Heart left ventricle (tissue), 16 donors: ENCODE measurements around the gene MSRB3. TPM values are rescaled to one million over a fixed set of nuclear protein-coding genes. Genes with fewer than 3 reads are reported as not detected.

Source experiments
- ATAC-seq, 4 donors: fragments of 200-7000 bp; cut with Tn5 transposase; one replicate each; pipeline ENCODE4 v1.9.1; 2020 to 2022; ENCODE audit warnings: moderate library complexity in 4 of 4, mild to moderate bottlenecking in 3 of 4, moderate number of reproducible peaks in 1 of 4
- DNase-seq, 5 donors: peaks; one replicate each; pipeline ENCODE4 v3.0.0-alpha.2; 2020
- H3K27ac ChIP-seq, 12 donors: fragments of 200-600 bp; sonication (generic) in 4 of 12; one replicate each; pipeline versions ENCODE4 v1.5.0 to v1.8.0; 2016 to 2022; ENCODE audit warnings: mild to moderate bottlenecking in 2 of 12
- H3K27me3 ChIP-seq, 9 donors: fragments of 200-600 bp; sonication (generic) in 2 of 9; one replicate each; pipeline versions ENCODE4 v1.5.1 to v1.8.0; 2016 to 2022; ENCODE audit warnings: mild to moderate bottlenecking in 3 of 9
- H3K36me3 ChIP-seq, 9 donors: fragments of 200-600 bp; sonication (generic) in 2 of 9; one replicate each; pipeline versions ENCODE4 v1.5.0 to v1.8.0; 2018 to 2022; ENCODE audit warnings: mild to moderate bottlenecking in 2 of 9
- H3K4me1 ChIP-seq, 12 donors: fragments of 200-600 bp; sonication (generic) in 4 of 12; one replicate each; pipeline versions ENCODE4 v1.5.0 to v1.8.0; 2016 to 2022; ENCODE audit warnings: mild to moderate bottlenecking in 3 of 12
- H3K4me3 ChIP-seq, 12 donors: fragments of 200-600 bp; sonication (generic) in 4 of 12; one replicate each; pipeline versions ENCODE4 v1.5.0 to v1.8.0; 2017 to 2022; ENCODE audit warnings: mild to moderate bottlenecking in 9 of 12, moderate library complexity in 4 of 12
- H3K9me3 ChIP-seq, 12 donors: fragments of 200-600 bp; sonication (generic) in 4 of 12; one replicate each; pipeline versions ENCODE4 v1.5.0 to v1.8.0; 2016 to 2022; ENCODE audit warnings: mild to moderate bottlenecking in 1 of 12
- POLR2A ChIP-seq, 2 donors: fragments of 450-650 bp; IDR thresholded peaks; one replicate each; pipeline ENCODE4 v1.6.1; 2017; ENCODE audit warnings: antibody characterized with exemption in 2 of 2, mild to moderate bottlenecking in 2 of 2, moderate library complexity in 2 of 2
- WGBS, 4 donors: extraction: QIAGEN DNeasy Blood & Tissue Kit in 2 of 4; methylation state at CpG; one replicate each; pipeline versions ENCODE4 v1.1.5 to v1.1.7; 2013 to 2018; 5-methylcytosine and 5-hydroxymethylcytosine counted together
- intact Hi-C, 10 donors: fragments of 100-400 bp; cut with DNase I; formaldehyde crosslinking; loops; one replicate each; pipeline versions ENCODE4 v1.11.1 to v1.14.2; 2022
- polyA plus RNA-seq, 2 donors: library from polyadenylated mRNA; stranded (reverse); fragments of 200-250 nt; gene quantifications; one replicate each; pipeline ENCODE4 v1.2.3, GENCODE V29; 2013
- total RNA-seq, 9 donors: library from RNA; depleted of rRNA in 2 of 9; stranded (reverse); fragments of >200 nt in 2 of 9; fragmentation: NEBNext Ultra II Directional in 3 of 9; extraction: Animal tissue kit (Norgen Biotek cat#: 25700) in 3 of 9; gene quantifications; one replicate each; pipeline versions ENCODE4 v1.1.0 to v1.2.4, GENCODE V29; 2016 to 2023
- TF ChIP-seq, protein P1 (sequence below), 12 donors: fragments of 200-600 bp; sonication (generic) in 4 of 12; IDR thresholded peaks; one replicate each; pipeline versions ENCODE4 v1.5.0 to v1.8.0; 2018 to 2022; ENCODE audit warnings: antibody characterized with exemption in 12 of 12, mild to moderate bottlenecking in 5 of 12
- donor health status: ischemic (EF 13 %, LVEDD 7.1; RV severe dilation, severe dysfunction).
- donor health status: healthy with polysubstance abuse.
- donor health status: DM: no; HTN: yes; CAD: no.
- donor health status: DM: no; HTN: no; CAD: no.
- donor health status: ischemic (EF 25% LVEDD 6.9; RV normal size, moderate dysfunction).
- donor health status: ischemic (EF 25% LVEDD 5.7; RV mildly dilated, moderate dysfunction).
- donor health status: healthy.
- donor health status: DM: yes; HTN: yes; CAD: no.
- donor health status: ischemic (EF 35%, LVEDD 5.7; RV mildly dilated, moderate dysfunction).
- donor health status: nonischemic (EF 11% LVEDD 7.7; RV severe dilation, severe dysfunction).
- donor health status: DM: yes; HTN: yes; CAD: no.
- donor health status: PGD.
- donor health status: ischemic (EF 29% LVEDD 5.4; RV normal size, mild dysfunction).
- donor health status: nonischemic (EF 23%, LVEDD 6.1; RV moderate dilation, normal function).

The MSRB3 gene
- total and polyA plus RNA-seq, 11 donors, result 54.1 to 165 (median 117) TPM

DNA sequence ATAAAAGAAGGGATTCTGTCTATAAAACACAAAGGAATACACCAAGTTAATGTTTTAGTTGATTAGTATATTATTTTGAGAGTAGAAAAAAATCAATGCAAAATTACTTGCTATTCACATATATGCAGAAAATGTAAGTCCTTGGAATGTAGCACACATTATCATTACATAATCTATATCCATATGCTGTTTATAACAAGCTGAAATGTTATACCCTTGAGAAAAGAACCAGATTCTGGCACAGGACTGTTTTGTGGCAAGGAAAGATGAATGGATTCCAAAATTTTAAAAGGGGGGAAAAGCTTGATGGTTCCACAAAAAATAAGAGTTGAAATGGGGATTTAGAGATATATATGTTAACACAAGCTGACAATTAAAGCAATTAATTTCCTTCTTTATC, 153.6 kb downstream of the MSRB3 start:
- no peak overlapping the region for H3K4me3 ChIP-seq
- H3K27me3 ChIP-seq, result no peaks in the 10 kb centered on the region
- H3K27ac ChIP-seq, result no peak overlapping the region
- DNase-seq (no peak), ATAC-seq (no peak)
- H3K4me1 ChIP-seq, result peaks cover 0 to 19% (median 4%) of the 10 kb centered on the region in 12 donors
- peaks cover 0 to 5% (median 0%) of the 10 kb centered on the region in 12 donors for H3K9me3 ChIP-seq
- peaks cover 0 to 5% (median 0%) of the 10 kb centered on the region in 9 donors for H3K36me3 ChIP-seq
- TF ChIP-seq, protein P1, sequence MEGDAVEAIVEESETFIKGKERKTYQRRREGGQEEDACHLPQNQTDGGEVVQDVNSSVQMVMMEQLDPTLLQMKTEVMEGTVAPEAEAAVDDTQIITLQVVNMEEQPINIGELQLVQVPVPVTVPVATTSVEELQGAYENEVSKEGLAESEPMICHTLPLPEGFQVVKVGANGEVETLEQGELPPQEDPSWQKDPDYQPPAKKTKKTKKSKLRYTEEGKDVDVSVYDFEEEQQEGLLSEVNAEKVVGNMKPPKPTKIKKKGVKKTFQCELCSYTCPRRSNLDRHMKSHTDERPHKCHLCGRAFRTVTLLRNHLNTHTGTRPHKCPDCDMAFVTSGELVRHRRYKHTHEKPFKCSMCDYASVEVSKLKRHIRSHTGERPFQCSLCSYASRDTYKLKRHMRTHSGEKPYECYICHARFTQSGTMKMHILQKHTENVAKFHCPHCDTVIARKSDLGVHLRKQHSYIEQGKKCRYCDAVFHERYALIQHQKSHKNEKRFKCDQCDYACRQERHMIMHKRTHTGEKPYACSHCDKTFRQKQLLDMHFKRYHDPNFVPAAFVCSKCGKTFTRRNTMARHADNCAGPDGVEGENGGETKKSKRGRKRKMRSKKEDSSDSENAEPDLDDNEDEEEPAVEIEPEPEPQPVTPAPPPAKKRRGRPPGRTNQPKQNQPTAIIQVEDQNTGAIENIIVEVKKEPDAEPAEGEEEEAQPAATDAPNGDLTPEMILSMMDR (IDR thresholded peaks at IDR 0.05), result no peak
- intact Hi-C loops, result no loop called here

DNA sequence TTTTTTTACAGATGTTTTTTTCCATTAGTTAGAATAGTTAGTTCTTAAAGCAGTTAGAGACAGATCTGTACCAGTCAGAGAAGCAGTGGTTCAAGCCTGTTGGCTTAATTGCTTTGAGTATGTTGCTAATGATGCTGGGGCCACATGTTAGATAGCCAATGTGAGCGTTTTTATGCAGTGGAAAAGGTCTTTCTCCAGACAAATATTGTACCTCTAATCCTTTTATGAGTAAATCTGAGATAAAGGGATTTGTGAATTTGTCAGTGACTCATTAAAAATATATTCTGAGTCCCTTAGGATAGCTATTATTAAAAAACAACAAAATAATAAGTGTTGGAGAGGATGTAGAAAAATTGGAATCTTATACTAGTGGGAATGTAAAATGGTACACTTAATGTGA, 154.2 kb downstream of the MSRB3 start:
- H3K4me3 ChIP-seq, result no peak overlapping the region
- no peak overlapping the region for H3K27ac ChIP-seq
- DNase-seq, result no peak
- H3K4me1 ChIP-seq, result peaks cover 0 to 19% (median 4%) of the 10 kb centered on the region in 12 donors
- peaks cover 0 to 5% (median 0%) of the 10 kb centered on the region in 9 donors for H3K36me3 ChIP-seq
- TF ChIP-seq POLR2A (IDR thresholded peaks at IDR 0.05), result no peak
- TF ChIP-seq, protein P1 (IDR thresholded peaks at IDR 0.05), result no peak
- H3K9me3 ChIP-seq, result peaks cover 0 to 4% (median 0%) of the 10 kb centered on the region in 12 donors
- no peak for ATAC-seq
- WGBS, 4 donors, result 39 to 94% (median 44%) methylated on average over 1 of the region's 1 CpG
- H3K27me3 ChIP-seq, result no peaks in the 10 kb centered on the region
- intact Hi-C loops, result no loop called here

DNA sequence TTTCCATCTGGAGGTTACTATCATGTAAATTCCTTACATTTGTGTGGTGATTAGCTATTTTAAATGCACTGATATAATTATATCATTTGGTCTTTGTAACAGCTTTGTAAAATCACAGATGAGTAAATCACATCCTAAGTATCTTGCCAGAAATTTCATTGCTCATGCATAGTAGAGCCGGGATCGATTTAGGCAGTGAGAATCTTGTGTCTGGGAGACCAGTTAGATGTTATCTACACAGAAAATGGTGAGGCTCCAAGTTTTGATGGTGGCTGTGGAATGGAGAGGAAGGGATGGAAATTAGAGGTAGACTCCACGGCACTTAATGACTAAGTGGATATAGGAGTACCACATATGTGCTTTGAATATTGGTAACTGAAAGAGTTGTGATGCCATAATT, 156.3 kb downstream of the MSRB3 start:
- intact Hi-C loops, result no loop called here
- no peak overlapping the region for H3K4me3 ChIP-seq
- peaks cover 0 to 5% (median 0%) of the 10 kb centered on the region in 9 donors for H3K36me3 ChIP-seq
- H3K4me1 ChIP-seq, result peaks cover 0 to 16% (median 3%) of the 10 kb centered on the region in 12 donors
- H3K27ac ChIP-seq, result no peak overlapping the region
- ATAC-seq (no peak), DNase-seq (no peak)
- 83 to 99% (median 88%) methylated on average over 3 of the region's 3 CpGs for WGBS, 4 donors
- TF ChIP-seq, protein P1 (IDR thresholded peaks at IDR 0.05), result no peak
- TF ChIP-seq POLR2A (IDR thresholded peaks at IDR 0.05), result no peak
- no peaks in the 10 kb centered on the region for H3K27me3 ChIP-seq
- H3K9me3 ChIP-seq, result peaks cover 0 to 11% (median 0%) of the 10 kb centered on the region in 12 donors

DNA sequence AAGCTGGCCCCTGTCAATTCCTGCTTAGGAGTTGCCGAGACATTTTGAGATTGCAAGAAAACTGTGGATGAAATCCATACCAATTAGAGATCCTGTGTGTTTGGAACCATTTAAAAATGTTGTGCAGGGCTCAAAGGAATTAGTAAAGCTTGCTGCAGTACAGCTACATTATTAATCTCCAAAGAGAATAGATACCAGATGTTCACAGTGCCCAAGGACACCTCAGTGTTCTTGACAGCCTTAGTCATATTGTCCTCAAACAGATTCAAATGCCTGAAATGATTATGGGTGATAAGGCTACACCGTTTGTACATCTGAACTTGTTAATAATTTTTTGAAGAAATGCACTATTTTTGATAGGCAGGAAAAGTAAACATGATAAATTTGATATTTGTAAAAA, 164.6 kb downstream of the MSRB3 start:
- Histone ChIP-seq H3K4me1 (peaks cover 0 to 7% (median 0%) of the 10 kb centered on the region in 12 donors), H3K36me3 (no peaks in the 10 kb centered on the region), H3K9me3 (peaks cover 0 to 10% (median 0%) of the 10 kb centered on the region in 12 donors), H3K27me3 (no peaks in the 10 kb centered on the region), H3K27ac (no peak overlapping the region), H3K4me3 (no peak overlapping the region)
- DNase-seq, result no peak
- intact Hi-C loops, result no loop called here
- TF ChIP-seq, protein P1 (IDR thresholded peaks at IDR 0.05), result no peak
- no peak for TF ChIP-seq POLR2A (IDR thresholded peaks at IDR 0.05)
- 55 to 67% (median 63%) methylated on average over 2 of the region's 2 CpGs for WGBS, 4 donors
- ATAC-seq, result no peak
